HL-60 (cell line): Measurements from ENCODE around the gene FAM234A.

Source experiments
- CTCF ChIP-seq: IDR thresholded peaks from one replicate; pipeline ENCODE4 v1.5.1; 2011; ENCODE audit warnings: low read length, control low read depth, inconsistent platforms; ENCODE audit not compliant: insufficient read depth
- POLR2AphosphoS5 ChIP-seq: IDR thresholded peaks from 2 replicates; pipeline ENCODE4 v1.6.1; 2012; ENCODE audit warnings: low read depth

GRCh38 chr16:188674-189073, 45.9 kb upstream of the FAM234A start:
- TF ChIP-seq POLR2AphosphoS5 (no peak), CTCF (no peak)
